ENCODE results near the gene APCDD1.

GRCh38 chr18:10444314-10445006 lies 10.0 kb upstream of the APCDD1 start:
- no peak for TF ChIP-seq EZH2 (IDR thresholded peaks at IDR 0.05; ENCODE audit: borderline replicate concordance, low read depth, low read length, severe bottlenecking)
- TF ChIP-seq, protein P1, sequence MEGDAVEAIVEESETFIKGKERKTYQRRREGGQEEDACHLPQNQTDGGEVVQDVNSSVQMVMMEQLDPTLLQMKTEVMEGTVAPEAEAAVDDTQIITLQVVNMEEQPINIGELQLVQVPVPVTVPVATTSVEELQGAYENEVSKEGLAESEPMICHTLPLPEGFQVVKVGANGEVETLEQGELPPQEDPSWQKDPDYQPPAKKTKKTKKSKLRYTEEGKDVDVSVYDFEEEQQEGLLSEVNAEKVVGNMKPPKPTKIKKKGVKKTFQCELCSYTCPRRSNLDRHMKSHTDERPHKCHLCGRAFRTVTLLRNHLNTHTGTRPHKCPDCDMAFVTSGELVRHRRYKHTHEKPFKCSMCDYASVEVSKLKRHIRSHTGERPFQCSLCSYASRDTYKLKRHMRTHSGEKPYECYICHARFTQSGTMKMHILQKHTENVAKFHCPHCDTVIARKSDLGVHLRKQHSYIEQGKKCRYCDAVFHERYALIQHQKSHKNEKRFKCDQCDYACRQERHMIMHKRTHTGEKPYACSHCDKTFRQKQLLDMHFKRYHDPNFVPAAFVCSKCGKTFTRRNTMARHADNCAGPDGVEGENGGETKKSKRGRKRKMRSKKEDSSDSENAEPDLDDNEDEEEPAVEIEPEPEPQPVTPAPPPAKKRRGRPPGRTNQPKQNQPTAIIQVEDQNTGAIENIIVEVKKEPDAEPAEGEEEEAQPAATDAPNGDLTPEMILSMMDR (IDR thresholded peaks at IDR 0.05; ENCODE audit: borderline replicate concordance, extremely low read depth, low read length, poor library complexity, severe bottlenecking) = no peak
